Ureter (tissue), 1 donor: Measurements from ENCODE around the gene EMC7. TPM values are rescaled to one million over a fixed set of nuclear protein-coding genes. Genes with fewer than 3 reads are reported as not detected.
A peak's percentile ranks its signal among the peaks of the same experiment; 100 is the strongest.

Experiments
- DNase-seq: peaks from one replicate; pipeline ENCODE4 v3.0.0-alpha.2; 2020; ENCODE audit warnings: low spot score
- total RNA-seq: library from RNA; stranded (reverse); gene quantifications from one replicate; pipeline ENCODE4 v1.2.4, GENCODE V29; 2023
- donor health status: DM: yes; HTN: yes; CAD: no.

Gene EMC7
- total RNA-seq, 1 donor from 2014 or later = 51.6 TPM

- peak; percentile 44 for DNase-seq
Observed at GRCh38 chr15:34038871-34039789, 62.5 kb downstream of the EMC7 start, which contains the start of gene AVEN. Gene AVEN (minus strand): TSS chr15:34039204. CDS start chr15:34039046, 158 bp downstream.

GRCh38 chr15:34038023-34038870, 63.4 kb downstream of the EMC7 start:
- DNase-seq = peak; percentile 73

Other genes with a start within 250 kb of the EMC7 start
- not detected for gene CHRM5, start 133.4 kb downstream of the EMC7 start, total RNA-seq
- 12.4 TPM for gene AVEN, start 62.7 kb downstream of the EMC7 start, total RNA-seq
- gene PGBD4, start 221 bp upstream of the EMC7 start, total RNA-seq = 1.5 TPM
- 63.2 TPM for gene KATNBL1, start 108.2 kb upstream of the EMC7 start, total RNA-seq
- gene EMC4, start 123.2 kb upstream of the EMC7 start, total RNA-seq = 73.8 TPM
- gene SLC12A6, start 235.9 kb upstream of the EMC7 start, total RNA-seq = 18.2 TPM
- 120 TPM for gene NOP10, start 241.3 kb upstream of the EMC7 start, total RNA-seq
- not detected for gene NUTM1, start 241.5 kb upstream of the EMC7 start, total RNA-seq